Activated B cell treated with CpG ODN at 0.5 μM for 24 hours (primary cell): ENCODE measurements around the gene IL17RC. TPM values are rescaled to one million over a fixed set of nuclear protein-coding genes. Genes with fewer than 3 reads are reported as not detected.

Experiments used
- ATAC-seq: fragments of 200-7000 bp; cut with Tn5 transposase; one replicate; pipeline ENCODE4 v1.10.0; 2021; ENCODE audit warnings: low read depth, mild to moderate bottlenecking, moderate library complexity
- CTCF ChIA-PET: fragments of 350-600 bp; sonication (Branson Sonifier 250); formaldehyde crosslinking; loops from one replicate; lab custom pipeline; 2021; ENCODE audit warnings: antibody characterized with exemption; lab: Charles Lee
- POLR2A ChIA-PET: fragments of 350-600 bp; sonication (Branson Sonifier 250); formaldehyde crosslinking; loops from one replicate; lab custom pipeline; 2021; ENCODE audit warnings: antibody characterized with exemption; lab: Charles Lee
- DNase-seq: peaks from one replicate; pipeline ENCODE4 v3.0.0; 2022
- H3K27ac Mint-ChIP-seq: one replicate; pipeline ENCODE4 v1.8.0; 2020; ENCODE audit warnings: mixed read lengths
- H3K27me3 Mint-ChIP-seq: one replicate; pipeline ENCODE4 v1.8.0; 2021; ENCODE audit warnings: mixed read lengths
- H3K36me3 Mint-ChIP-seq: one replicate; pipeline ENCODE4 v1.8.0; 2021; ENCODE audit warnings: low read depth, mixed read lengths
- H3K4me1 Mint-ChIP-seq: one replicate; pipeline ENCODE4 v1.8.0; 2021; ENCODE audit warnings: mixed read lengths
- H3K4me3 Mint-ChIP-seq: one replicate; pipeline ENCODE4 v1.8.0; 2020; ENCODE audit warnings: mild to moderate bottlenecking, mixed read lengths
- H3K9me3 Mint-ChIP-seq: one replicate; pipeline ENCODE4 v1.8.0; 2020; ENCODE audit warnings: mixed read lengths
- CTCF ChIP-seq: fragments of 200-600 bp; IDR thresholded peaks from one replicate; pipeline ENCODE4 v1.8.0; 2022; ENCODE audit warnings: antibody characterized with exemption, mild to moderate bottlenecking
- intact Hi-C: fragments of 100-400 bp; cut with micrococcal nuclease; formaldehyde crosslinking; loops from one replicate; pipeline ENCODE4 v1.15.1; 2024
- total RNA-seq: library from RNA; stranded (reverse); gene quantifications from 2 replicates; pipeline ENCODE4 v1.2.3, GENCODE V29; 2022

IL17RC gene
- total RNA-seq, 1 donor from 2014 or later = 0.11 TPM

GRCh38 chr3:9947025-9947995, 30.4 kb downstream of the IL17RC start:
- no peaks in the 10 kb centered on the region for H3K9me3 Mint-ChIP-seq
- ChIA-PET POLR2A (interaction anchor here (0.6 to 2.8 kb wide), 10 partner anchors 13 to 197 kb away, joined by 3 to 76 read pairs (median 5); partner anchors contain the start of genes ARPC4, CRELD1, EMC3 and FANCD2), CTCF (interaction anchor here (0.9 to 1.6 kb wide), 6 partner anchors 12 to 301 kb away, joined by 3 to 29 read pairs (median 4); partner anchors contain the start of genes CRELD1 and TATDN2)
- peaks cover 16% of the 10 kb centered on the region for H3K36me3 Mint-ChIP-seq
- TF ChIP-seq CTCF = no peak
- no peaks in the 10 kb centered on the region for H3K27me3 Mint-ChIP-seq
- ATAC-seq = no peak
- H3K4me1 Mint-ChIP-seq = peaks cover 16% of the 10 kb centered on the region
- DNase-seq = no peak
- no peak overlapping the region for H3K27ac Mint-ChIP-seq
- intact Hi-C loops = loop anchor here (5.0 kb wide), 2 partner anchors 105 to 445 kb away; partner anchors contain the start of gene RPUSD3
- no peak overlapping the region for H3K4me3 Mint-ChIP-seq

- CTCF ChIA-PET = no interaction called here
- TF ChIP-seq CTCF = no peak
- no peak for DNase-seq
Observed at GRCh38 chr3:9948586-9948985, 31.7 kb downstream of the IL17RC start.

GRCh38 chr3:9949115-9949514, 32.2 kb downstream of the IL17RC start:
- no peak overlapping the region for H3K27ac Mint-ChIP-seq
- H3K27me3 Mint-ChIP-seq = no peaks in the 10 kb centered on the region
- ChIA-PET POLR2A (interaction anchor here (1.2 kb wide), 1 partner anchor 371 kb away, joined by 4 read pairs; the partner anchor contains the start of gene SEC13), CTCF (no interaction called here)
- intact Hi-C loops = loop anchor here (5.0 kb wide), 2 partner anchors 107 to 447 kb away; partner anchors contain the start of gene RPUSD3
- H3K4me3 Mint-ChIP-seq = no peak overlapping the region
- H3K36me3 Mint-ChIP-seq = peaks cover 2% of the 10 kb centered on the region
- H3K9me3 Mint-ChIP-seq = no peaks in the 10 kb centered on the region
- H3K4me1 Mint-ChIP-seq = peaks cover 20% of the 10 kb centered on the region
- TF ChIP-seq CTCF = no peak
- ATAC-seq (no peak), DNase-seq (no peak)

More at GRCh38 chr3:9948586-9948985, 31.7 kb downstream of the IL17RC start:
- Mint-ChIP-seq H3K4me3 (no peak overlapping the region), H3K36me3 (peaks cover 6% of the 10 kb centered on the region), H3K27ac (no peak overlapping the region), H3K9me3 (no peaks in the 10 kb centered on the region), H3K27me3 (no peaks in the 10 kb centered on the region), H3K4me1 (peaks cover 20% of the 10 kb centered on the region)
- no peak for ATAC-seq
- intact Hi-C loops = loop anchor here (5.0 kb wide), 2 partner anchors 106 to 446 kb away; partner anchors contain the start of gene RPUSD3
- POLR2A ChIA-PET = no interaction called here

- ATAC-seq (no peak), DNase-seq (no peak)
- no peak overlapping the region for H3K27ac Mint-ChIP-seq
- no peak overlapping the region for H3K4me3 Mint-ChIP-seq
- H3K4me1 Mint-ChIP-seq = peaks cover 20% of the 10 kb centered on the region
- no peak for TF ChIP-seq CTCF
- intact Hi-C loops = loop anchor here (5.0 kb wide), 2 partner anchors 107 to 447 kb away; partner anchors contain the start of gene RPUSD3
- POLR2A ChIA-PET = interaction anchor here (0.9 to 1.2 kb wide), 2 partner anchors 16 to 371 kb away, joined by 3 to 4 read pairs; partner anchors contain the start of genes CRELD1 and SEC13
- H3K9me3 Mint-ChIP-seq = no peaks in the 10 kb centered on the region
- H3K36me3 Mint-ChIP-seq = no peaks in the 10 kb centered on the region
- no peaks in the 10 kb centered on the region for H3K27me3 Mint-ChIP-seq
- CTCF ChIA-PET = no interaction called here
Observed at GRCh38 chr3:9949626-9950025, 32.7 kb downstream of the IL17RC start.
